Sciatic nerve (tissue), 2 donors: ENCODE data around the gene MELTF. TPM values are rescaled to one million over a fixed set of nuclear protein-coding genes. Genes with fewer than 3 reads are reported as not detected.
"Not testable (repeated sequence)": the region's sequence is repeated elsewhere in the genome, so short reads cannot be mapped to it uniquely, and the experiment has no call there.

Experiments
- ATAC-seq: fragments of 200-7000 bp; cut with Tn5 transposase; one replicate; pipeline ENCODE4 v1.9.1; 2020; ENCODE audit warnings: mild to moderate bottlenecking, moderate library complexity
- DNase-seq: peaks from one replicate; pipeline ENCODE4 v3.0.0-alpha.2; 2020; ENCODE audit warnings: low spot score
- intact Hi-C: fragments of 100-400 bp; cut with DNase I; formaldehyde crosslinking; loops from one replicate; pipeline ENCODE4 v1.14.2; 2022
- total RNA-seq: library from RNA; stranded (reverse); fragmentation: NEBNext Ultra II Directional; extraction: Animal tissue kit (Norgen Biotek cat#: 25700); gene quantifications from one replicate; pipeline ENCODE4 v1.2.1, GENCODE V29; 2021
- donor health status: DM: no; HTN: no; CAD: no.
- donor health status: DM: no; HTN: no; CAD: no.

Gene MELTF
- total RNA-seq, result 5.3 TPM

- ATAC-seq (peak; percentile 58), DNase-seq (no peak)
- intact Hi-C loops, result no loop called here
Measured at GRCh38 chr3:197029511-197030167, at the start of gene MELTF. Gene MELTF (minus strand): TSS chr3:197029817. CDS start chr3:197029702, 115 bp downstream.

GRCh38 chr3:197076415-197076814 is 46.8 kb upstream of the MELTF start:
- DNase-seq, result no peak
- ATAC-seq, result no peak
- intact Hi-C loops, result no loop called here

GRCh38 chr3:197068077-197068476 is 38.5 kb upstream of the MELTF start:
- ATAC-seq (no peak), DNase-seq (no peak)
- intact Hi-C loops, result no loop called here

GRCh38 chr3:197064771-197065170 is 35.2 kb upstream of the MELTF start:
- ATAC-seq (no peak), DNase-seq (no peak)
- intact Hi-C loops, result no loop called here

GRCh38 chr3:197062446-197062845 is 32.8 kb upstream of the MELTF start:
- ATAC-seq, result no peak
- intact Hi-C loops, result no loop called here

GRCh38 chr3:197051637-197052036 is 22.0 kb upstream of the MELTF start:
- ATAC-seq, intact Hi-C loops, DNase-seq: not testable (repeated sequence)

More at GRCh38 chr3:197062446-197062845, 32.8 kb upstream of the MELTF start:
- no peak for DNase-seq

GRCh38 chr3:197050511-197050910 is 20.9 kb upstream of the MELTF start:
- DNase-seq (no peak), ATAC-seq (no peak)
- intact Hi-C loops, result no loop called here

- intact Hi-C loops, result no loop called here
- ATAC-seq (no peak), DNase-seq (no peak)
Measured at GRCh38 chr3:197042539-197042938, 12.9 kb upstream of the MELTF start.

- intact Hi-C loops, result no loop called here
Measured at GRCh38 chr3:197041875-197042488, 12.4 kb upstream of the MELTF start.

GRCh38 chr3:197040658-197041057 is 11.0 kb upstream of the MELTF start:
- ATAC-seq (no peak), DNase-seq (no peak)
- intact Hi-C loops, result no loop called here

More at GRCh38 chr3:197041875-197042488, 12.4 kb upstream of the MELTF start:
- DNase-seq (no peak), ATAC-seq (no peak)

GRCh38 chr3:197038679-197039462 is 9.3 kb upstream of the MELTF start:
- no peak for ATAC-seq
- intact Hi-C loops, result no loop called here
- DNase-seq, result no peak

- ATAC-seq (no peak), DNase-seq (no peak)
- intact Hi-C loops, result no loop called here
Measured at GRCh38 chr3:197035577-197035976, 6.0 kb upstream of the MELTF start.

- DNase-seq, ATAC-seq, intact Hi-C loops: not testable (repeated sequence)
Measured at GRCh38 chr3:197034778-197035177, 5.2 kb upstream of the MELTF start.

- ATAC-seq, intact Hi-C loops, DNase-seq: not testable (repeated sequence)
Measured at GRCh38 chr3:197033764-197034163, 4.1 kb upstream of the MELTF start.

GRCh38 chr3:197031315-197032285 is 2.0 kb upstream of the MELTF start:
- ATAC-seq (peak; percentile 86), DNase-seq (no peak)
- intact Hi-C loops, result no loop called here

- peak; percentile 7 for ATAC-seq
- DNase-seq, result no peak
- intact Hi-C loops, result no loop called here
Measured at GRCh38 chr3:197030379-197031314, 1.0 kb upstream of the MELTF start.

- no peak for ATAC-seq
- intact Hi-C loops, result no loop called here
Measured at GRCh38 chr3:197028728-197029510, 698 bp downstream of the MELTF start.

More at GRCh38 chr3:197028728-197029510, 698 bp downstream of the MELTF start:
- no peak for DNase-seq
